HCT116 (cell line): ENCODE results near the gene ATP8B4. TPM values are rescaled to one million over a fixed set of nuclear protein-coding genes. Genes with fewer than 3 reads are reported as not detected.

Source experiments
- ATAC-seq: fragments of 200-7000 bp; cut with Tn5 transposase; 2 replicates; pipeline ENCODE4 v1.9.1; 2020; ENCODE audit warnings: mild to moderate bottlenecking, moderate library complexity
- BruUV-seq: library from RNA; stranded (reverse); fragments of 400-500 nt; replicated peaks from 2 replicates; lab custom pipeline; 2021; lab: Mats Ljungman, UMichigan
- CTCF ChIA-PET: fragments of 300-600 bp; sonication (Branson Sonifier 250); formaldehyde crosslinking; loops from one replicate; lab custom pipeline; 2021; ENCODE audit warnings: antibody characterized with exemption; lab: Charles Lee
- POLR2A ChIA-PET: fragments of 300-600, 350-600 bp; sonication (Branson Sonifier 250); formaldehyde crosslinking; loops from one replicate; lab custom pipeline; 2021; ENCODE audit warnings: antibody characterized with exemption; lab: Charles Lee
- RAD21 ChIA-PET, 2 experiments: fragments of 300-600 bp; sonication (Branson Sonifier 250); formaldehyde crosslinking; loops; one replicate each; lab custom pipeline; 2023; ENCODE audit warnings: low total read pairs in 2 of 2; ENCODE audit not compliant: uncharacterized antibody in 2 of 2, unreplicated experiment in 2 of 2, low non-redundant PET in 1 of 2; lab: Charles Lee
- DNase-seq: peaks from one replicate; pipeline ENCODE4 v3.0.0-alpha.2; 2010; ENCODE audit warnings: low read depth, low spot score
- H2AFZ ChIP-seq: fragments of 200-600 bp; shearing (Covaris generic), sonication (generic); 2 replicates; pipeline ENCODE4 v1.6.1; 2017; ENCODE audit warnings: low read depth, mixed run types, mixed read lengths, antibody characterized with exemption, low read length; ENCODE audit not compliant: poor library complexity, severe bottlenecking
- H3K27ac ChIP-seq: 2 replicates; pipeline ENCODE4 v1.5.1; 2012; ENCODE audit warnings: low read depth, low read length
- H3K27me3 ChIP-seq: fragments of 200-600 bp; sonication (generic); 2 replicates; pipeline ENCODE4 v1.6.1; 2016; ENCODE audit warnings: mixed run types, low read length, mixed read lengths; ENCODE audit not compliant: insufficient read depth
- H3K36me3 ChIP-seq, 2 experiments: fragments of 200-500 bp in 1 of 2; fragments of 200-600 bp in 1 of 2; sonication (Bioruptor generic) in 1 of 2; sonication (generic) in 1 of 2; 2 replicates each; pipeline versions ENCODE4 v1.5.1 to v1.6.1; 2014 to 2016; ENCODE audit warnings: low read length in 2 of 2, inconsistent platforms in 1 of 2, mixed read lengths in 1 of 2, mixed run types in 1 of 2; ENCODE audit not compliant: insufficient read depth in 2 of 2, control insufficient read depth in 1 of 2
- H3K4me1 ChIP-seq, 2 experiments: fragments of 200-600 bp in 1 of 2; sonication (generic) in 1 of 2; 2 replicates each; pipeline versions ENCODE4 v1.5.1 to v1.6.1; 2012 to 2017; ENCODE audit warnings: low read length in 2 of 2, inconsistent platforms in 1 of 2, mild to moderate bottlenecking in 1 of 2, mixed read lengths in 1 of 2, mixed run types in 1 of 2, moderate library complexity in 1 of 2; ENCODE audit not compliant: insufficient read depth in 2 of 2, control insufficient read depth in 1 of 2
- H3K4me2 ChIP-seq: fragments of 200-600 bp; sonication (generic); 2 replicates; pipeline ENCODE4 v1.6.1; 2017; ENCODE audit warnings: mixed run types, low read length, mixed read lengths
- H3K4me3 ChIP-seq, 2 experiments: fragments of 200-600 bp in 1 of 2; sonication (generic) in 1 of 2; replicated peaks in 1 of 2; 2 replicates each; pipeline ENCODE4 v1.5.1; 2011 to 2016; ENCODE audit warnings: low read length in 2 of 2, control low read depth in 1 of 2, low read depth in 1 of 2, mild to moderate bottlenecking in 1 of 2, mixed read lengths in 1 of 2, mixed run types in 1 of 2
- H3K79me2 ChIP-seq: fragments of 200-600 bp; sonication (generic); 2 replicates; pipeline ENCODE4 v1.6.1; 2017; ENCODE audit warnings: mild to moderate bottlenecking, mixed run types, low read length, moderate library complexity, mixed read lengths; ENCODE audit not compliant: insufficient read depth
- H3K9ac ChIP-seq: fragments of 200-600 bp; sonication (generic); 2 replicates; pipeline ENCODE4 v1.6.1; 2016; ENCODE audit warnings: low read length, mixed read lengths
- H3K9me2 ChIP-seq: fragments of 200-600 bp; sonication (generic), shearing (Covaris generic); 2 replicates; pipeline ENCODE4 v1.6.1; 2017; ENCODE audit warnings: mixed run types, mild to moderate bottlenecking, moderate library complexity; ENCODE audit not compliant: insufficient read depth
- H3K9me3 ChIP-seq, 2 experiments: fragments of 200-500 bp in 1 of 2; fragments of 200-600 bp in 1 of 2; sonication (Bioruptor generic) in 1 of 2; sonication (generic) in 1 of 2; 2 replicates each; pipeline ENCODE4 v1.6.1; 2014 to 2017; ENCODE audit warnings: low read length in 2 of 2, mixed read lengths in 2 of 2, inconsistent platforms in 1 of 2, low read depth in 1 of 2, mild to moderate bottlenecking in 1 of 2, mixed run types in 1 of 2, moderate library complexity in 1 of 2; ENCODE audit not compliant: control insufficient read depth in 1 of 2, insufficient read depth in 1 of 2
- H4K20me1 ChIP-seq: fragments of 200-600 bp; sonication (generic), shearing (Covaris generic); 2 replicates; pipeline ENCODE4 v1.6.1; 2017; ENCODE audit warnings: mixed run types, mild to moderate bottlenecking, moderate library complexity; ENCODE audit not compliant: insufficient read depth
- ATF3 ChIP-seq: IDR thresholded peaks from 2 replicates; pipeline ENCODE4 v1.6.1; 2012
- CBX3 ChIP-seq: IDR thresholded peaks from 2 replicates; pipeline ENCODE4 v1.6.1; 2012; ENCODE audit warnings: low read depth
- CEBPB ChIP-seq: IDR thresholded peaks from 2 replicates; pipeline ENCODE4 v1.6.1; 2012; ENCODE audit warnings: low read depth
- CTCF ChIP-seq, 3 experiments: fragments of 200-600 bp in 1 of 3; sonication (generic) in 1 of 3; IDR thresholded peaks in 2 of 3; conservative IDR thresholded peaks in 1 of 3; 2 replicates each; pipeline ENCODE4 v1.5.1; 2012 to 2017; ENCODE audit warnings: low read depth in 2 of 3, low read length in 2 of 3, antibody characterized with exemption in 1 of 3, borderline replicate concordance in 1 of 3, control low read depth in 1 of 3, mild to moderate bottlenecking in 1 of 3, mixed read lengths in 1 of 3, mixed run types in 1 of 3, moderate library complexity in 1 of 3; ENCODE audit not compliant: insufficient read depth in 1 of 3
- EGR1 ChIP-seq: IDR thresholded peaks from 2 replicates; pipeline ENCODE4 v1.6.1; 2012; ENCODE audit warnings: low read depth
- ELF1 ChIP-seq: IDR thresholded peaks from 2 replicates; pipeline ENCODE4 v1.6.1; 2012; ENCODE audit warnings: low read depth, borderline replicate concordance
- EZH2 ChIP-seq: fragments of 200-600 bp; sonication (generic); IDR thresholded peaks from 2 replicates; pipeline ENCODE4 v1.6.1; 2017; ENCODE audit warnings: antibody characterized with exemption, mixed run types
- EZH2phosphoT487 ChIP-seq: fragments of 200-600 bp; IDR thresholded peaks from 2 replicates; pipeline ENCODE4 v1.6.1; 2018; ENCODE audit warnings: antibody characterized with exemption, borderline replicate concordance
- FOSL1 ChIP-seq: IDR thresholded peaks from 2 replicates; pipeline ENCODE4 v1.6.1; 2012; ENCODE audit warnings: low read depth
- JUND ChIP-seq: IDR thresholded peaks from 2 replicates; pipeline ENCODE4 v1.6.1; 2012
- POLR2AphosphoS5 ChIP-seq: IDR thresholded peaks from 2 replicates; pipeline ENCODE4 v1.6.1; 2011; ENCODE audit warnings: mild to moderate bottlenecking, low read depth, low read length, moderate library complexity
- RAD21 ChIP-seq: IDR thresholded peaks from 2 replicates; pipeline ENCODE4 v1.6.1; 2012; ENCODE audit warnings: low read depth, mild to moderate bottlenecking
- REST ChIP-seq: IDR thresholded peaks from 2 replicates; pipeline ENCODE4 v1.6.1; 2012; ENCODE audit warnings: low read depth
- SIN3A ChIP-seq: IDR thresholded peaks from 2 replicates; pipeline ENCODE4 v1.6.1; 2012; ENCODE audit warnings: low read depth
- SP1 ChIP-seq: IDR thresholded peaks from 2 replicates; pipeline ENCODE4 v1.6.1; 2012; ENCODE audit warnings: low read depth
- SRF ChIP-seq: IDR thresholded peaks from 2 replicates; pipeline ENCODE4 v1.6.1; 2012; ENCODE audit warnings: low read depth
- YY1 ChIP-seq: IDR thresholded peaks from 2 replicates; pipeline ENCODE4 v1.6.1; 2011; ENCODE audit warnings: low read length, low read depth, moderate library complexity, mild to moderate bottlenecking; ENCODE audit not compliant: insufficient replicate concordance; ENCODE audit errors: extremely low read depth
- ZFX ChIP-seq: fragments of 450-650 bp; IDR thresholded peaks from 2 replicates; pipeline ENCODE4 v1.6.1; 2017
- intact Hi-C: fragments of 100-400 bp; cut with micrococcal nuclease; formaldehyde crosslinking; loops from 2 replicates; pipeline ENCODE4 v1.10.0; 2022
- total RNA-seq: library from RNA; stranded (reverse); gene quantifications from one replicate; pipeline ENCODE4 v1.2.1, GENCODE V29; 2021; ENCODE audit not compliant: unreplicated experiment
- TF ChIP-seq, protein P1 (sequence below): IDR thresholded peaks from 2 replicates; pipeline ENCODE4 v1.6.1; 2011; ENCODE audit warnings: mild to moderate bottlenecking, low read length, moderate library complexity; ENCODE audit not compliant: insufficient replicate concordance; ENCODE audit errors: extremely low read depth

Gene ATP8B4
- total RNA-seq, 1 experiment from 2014 or later: 0.25 TPM

- no TSS peak for BruUV-seq
- Histone ChIP-seq H3K9me3 (no peaks in the 10 kb centered on the region), H4K20me1 (no peaks in the 10 kb centered on the region), H3K27me3 (no peaks in the 10 kb centered on the region), H3K9ac (no peak overlapping the region), H3K36me3 (no peaks in the 10 kb centered on the region), H3K9me2 (no peaks in the 10 kb centered on the region), H2AFZ (no peak overlapping the region), H3K27ac (no peak overlapping the region), H3K4me3 (no peak overlapping the region), H3K4me1 (no peaks in the 10 kb centered on the region), H3K79me2 (no peaks in the 10 kb centered on the region), H3K4me2 (no peak overlapping the region)
- CTCF ChIA-PET: no interaction called here
- DNase-seq (no peak), ATAC-seq (no peak)
- POLR2A ChIA-PET: no interaction called here
- no peak for TF ChIP-seq POLR2AphosphoS5
- TF ChIP-seq ATF3: no peak
- TF ChIP-seq ELF1: no peak
- no peak for TF ChIP-seq JUND
- TF ChIP-seq REST: no peak
- no peak for TF ChIP-seq SP1
- TF ChIP-seq SRF: no peak
- TF ChIP-seq SIN3A: no peak
- TF ChIP-seq ZFX: no peak
- no peak for TF ChIP-seq EZH2phosphoT487
- no peak for TF ChIP-seq CBX3
- no peak for TF ChIP-seq CTCF (IDR thresholded peaks at IDR 0.05 in 2 of 3, conservative IDR thresholded peaks at IDR 0.05 in 1 of 3; ENCODE audit: borderline replicate concordance in 1 of 3, insufficient read depth in 1 of 3, low read depth in 2 of 3, low read length in 2 of 3)
- TF ChIP-seq CEBPB: no peak
- no peak for TF ChIP-seq EZH2
- no peak for TF ChIP-seq YY1
- no peak for TF ChIP-seq EGR1
- TF ChIP-seq FOSL1: no peak
- TF ChIP-seq, protein P1, sequence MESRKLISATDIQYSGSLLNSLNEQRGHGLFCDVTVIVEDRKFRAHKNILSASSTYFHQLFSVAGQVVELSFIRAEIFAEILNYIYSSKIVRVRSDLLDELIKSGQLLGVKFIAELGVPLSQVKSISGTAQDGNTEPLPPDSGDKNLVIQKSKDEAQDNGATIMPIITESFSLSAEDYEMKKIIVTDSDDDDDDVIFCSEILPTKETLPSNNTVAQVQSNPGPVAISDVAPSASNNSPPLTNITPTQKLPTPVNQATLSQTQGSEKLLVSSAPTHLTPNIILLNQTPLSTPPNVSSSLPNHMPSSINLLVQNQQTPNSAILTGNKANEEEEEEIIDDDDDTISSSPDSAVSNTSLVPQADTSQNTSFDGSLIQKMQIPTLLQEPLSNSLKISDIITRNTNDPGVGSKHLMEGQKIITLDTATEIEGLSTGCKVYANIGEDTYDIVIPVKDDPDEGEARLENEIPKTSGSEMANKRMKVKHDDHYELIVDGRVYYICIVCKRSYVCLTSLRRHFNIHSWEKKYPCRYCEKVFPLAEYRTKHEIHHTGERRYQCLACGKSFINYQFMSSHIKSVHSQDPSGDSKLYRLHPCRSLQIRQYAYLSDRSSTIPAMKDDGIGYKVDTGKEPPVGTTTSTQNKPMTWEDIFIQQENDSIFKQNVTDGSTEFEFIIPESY: no peak
- no peak for TF ChIP-seq RAD21
- intact Hi-C loops: loop anchor here (10.0 kb wide), 1 partner anchor 183 kb away; no protein-coding TSS in a partner anchor
- RAD21 ChIA-PET: no interaction called here
These were observed 61.0 kb downstream of the ATP8B4 start for GRCh38 chr15:50057905-50058639.
